Stimulated activated CD8-positive, alpha-beta memory T cell treated with anti-CD3 and anti-CD28 coated beads, Interleukin-2, amount 100 ng/mL, for 1 hour (primary cell): ENCODE measurements around the gene TMIGD3.

Experiments used
- DNase-seq, 2 donors: peaks; one replicate each; pipeline ENCODE4 v3.0.0-alpha.2; 2020; ENCODE audit warnings: low read depth in 2 of 2

The TMIGD3 gene

DNA sequence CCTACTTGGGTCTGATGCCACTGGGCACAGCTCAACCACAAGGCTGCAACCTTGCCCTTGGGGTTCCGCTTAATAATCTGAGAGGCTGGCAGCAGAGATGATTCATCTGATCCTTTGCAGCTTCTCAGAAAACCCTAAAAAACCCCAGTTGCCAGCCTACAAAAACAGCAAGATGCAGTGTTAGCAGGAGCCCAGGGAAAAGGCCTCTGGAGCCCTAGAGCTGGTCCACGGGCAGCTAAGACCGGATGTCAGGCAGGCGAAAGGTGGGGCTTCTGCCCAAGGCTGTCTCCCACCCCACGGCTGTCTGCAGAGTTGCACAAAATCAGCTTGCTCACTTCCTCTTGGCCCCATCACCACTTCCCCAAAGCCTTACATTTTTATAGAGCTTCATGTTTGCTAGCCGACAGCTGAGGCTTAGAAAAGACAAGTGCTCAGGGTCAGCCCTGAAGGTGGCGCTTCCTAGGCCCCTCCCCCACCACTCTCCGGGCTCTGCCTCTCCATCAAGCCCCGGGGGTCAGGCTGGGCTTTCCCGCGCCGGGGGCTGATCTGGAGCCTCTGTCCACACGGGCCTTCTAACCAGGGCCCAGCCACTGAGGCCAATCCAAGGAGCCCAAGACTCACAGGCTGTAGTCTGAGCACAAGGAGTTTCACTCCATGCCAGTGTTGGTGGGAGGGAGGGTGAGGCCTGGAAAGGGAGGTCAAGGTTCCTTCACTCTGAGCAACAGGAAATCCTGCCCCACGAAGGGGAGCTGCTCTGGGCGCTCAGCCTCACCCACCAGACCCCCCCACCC is 4.2 kb upstream of the TMIGD3 start:
- peak; percentile 43 to 48 for DNase-seq

- no peak for DNase-seq
Measured at GRCh38 chr1:111506561-111506960, 3.1 kb upstream of the TMIGD3 start.

- DNase-seq: no peak
Measured at GRCh38 chr1:111505641-111506119, 2.2 kb upstream of the TMIGD3 start.

DNA sequence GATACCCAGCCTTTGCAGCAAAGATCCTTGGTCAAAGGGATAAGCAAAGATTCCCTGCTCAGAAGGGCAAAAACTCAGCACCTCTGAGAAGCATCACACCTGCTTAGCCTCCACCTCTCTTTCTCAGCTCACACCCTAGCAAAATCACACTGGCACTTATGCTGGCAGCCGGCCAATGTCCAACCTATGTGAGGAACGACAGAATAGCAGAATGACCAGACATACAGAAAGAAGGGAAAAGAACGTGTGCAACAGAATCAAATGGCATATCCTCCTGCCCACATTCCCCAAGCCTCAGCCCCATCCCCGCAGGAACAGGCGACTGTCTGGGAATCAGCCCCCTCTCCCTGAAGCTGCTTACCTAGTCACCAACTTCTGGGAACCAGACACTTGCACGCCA is 664 bp upstream of the TMIGD3 start:
- DNase-seq: no peak

- no peak for DNase-seq
Measured at GRCh38 chr1:111501645-111502044, 1.8 kb downstream of the TMIGD3 start.

- no peak for DNase-seq
Measured at GRCh38 chr1:111499026-111499785, 4.2 kb downstream of the TMIGD3 start.

GRCh38 chr1:111497592-111497991 is 5.8 kb downstream of the TMIGD3 start:
- no peak for DNase-seq

GRCh38 chr1:111496398-111496797 is 7.0 kb downstream of the TMIGD3 start:
- no peak for DNase-seq

DNA sequence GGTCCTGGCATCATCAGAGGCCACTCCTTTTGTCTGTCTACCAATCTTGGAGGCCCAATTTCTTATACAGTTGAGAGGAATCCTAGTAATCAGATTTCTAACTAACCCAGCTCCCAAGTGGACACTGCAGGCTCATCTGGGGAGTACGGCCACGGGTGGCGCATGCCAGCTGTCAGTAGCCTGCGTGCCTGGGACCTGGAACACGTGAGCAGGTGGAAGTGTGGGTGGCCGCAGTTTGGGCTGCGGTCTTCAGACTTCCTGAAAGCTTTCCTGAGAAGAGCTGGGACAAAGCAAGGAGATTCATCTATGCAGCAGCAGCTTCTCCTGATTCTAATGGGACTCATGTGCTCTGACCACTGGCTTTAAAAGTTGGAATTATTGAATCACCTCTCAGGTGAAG is 12.4 kb downstream of the TMIGD3 start:
- DNase-seq: no peak

DNA sequence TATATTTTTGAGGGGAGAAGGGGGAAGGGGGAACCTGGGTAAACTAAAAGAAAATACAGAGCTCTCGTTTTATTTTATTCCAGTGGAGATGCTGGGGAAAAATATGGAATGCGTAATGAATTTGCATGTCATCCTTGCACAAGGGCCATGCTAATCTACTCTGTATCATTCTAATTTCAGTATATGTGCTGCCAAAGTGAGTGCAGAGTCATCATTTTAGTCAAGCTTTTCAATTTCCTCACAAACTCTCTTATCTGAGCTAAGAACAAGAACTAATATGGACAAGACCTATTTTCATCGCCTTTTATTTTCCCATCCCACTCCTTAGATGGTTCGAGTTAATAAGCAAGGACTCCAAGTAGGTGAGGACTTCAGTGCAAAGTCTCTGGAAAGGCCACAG is 13.2 kb downstream of the TMIGD3 start:
- no peak for DNase-seq

DNA sequence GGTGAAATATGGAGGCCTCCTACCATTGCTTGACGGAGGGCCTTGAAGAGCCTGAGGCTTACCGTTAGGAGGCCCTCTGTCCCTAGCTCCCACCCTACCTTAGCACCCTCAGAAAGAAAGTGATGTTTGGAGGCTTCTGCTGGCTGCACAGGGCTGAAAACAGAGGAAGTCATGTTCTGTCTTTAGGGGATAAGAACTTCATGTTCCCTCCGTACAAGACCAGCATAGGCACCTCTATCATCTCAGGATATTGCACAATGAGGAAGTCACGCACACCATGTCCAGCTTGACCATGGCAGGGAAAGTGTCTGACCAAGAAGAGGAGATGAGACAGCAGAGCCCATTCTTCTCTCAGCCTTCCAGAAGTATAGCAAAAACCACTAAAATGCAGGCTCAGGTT is 13.8 kb downstream of the TMIGD3 start:
- no peak for DNase-seq

- DNase-seq: no peak
Measured at GRCh38 chr1:111488669-111489068, 14.8 kb downstream of the TMIGD3 start.

- DNase-seq: no peak
Measured at GRCh38 chr1:111487133-111487532, 16.3 kb downstream of the TMIGD3 start.

DNA sequence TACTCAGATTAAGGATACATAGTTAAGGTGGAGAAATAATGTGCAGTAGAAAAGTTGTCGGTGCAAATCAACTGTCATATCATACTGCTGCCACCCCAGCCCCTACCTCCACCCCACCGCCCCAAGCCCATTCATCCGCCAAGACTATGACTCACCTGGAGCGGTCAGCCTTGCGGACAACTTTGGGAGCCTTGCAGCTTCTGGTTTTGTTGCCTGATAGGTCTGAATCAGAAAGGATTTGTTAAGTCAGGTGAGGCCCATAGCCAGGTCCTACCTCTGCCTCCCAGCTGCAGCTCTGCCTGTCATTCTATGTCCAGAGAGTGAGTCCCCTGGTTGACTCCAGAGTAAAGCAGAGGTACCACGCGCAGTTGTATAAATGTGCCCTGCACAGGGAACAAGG is 17.0 kb downstream of the TMIGD3 start:
- no peak for DNase-seq

DNA sequence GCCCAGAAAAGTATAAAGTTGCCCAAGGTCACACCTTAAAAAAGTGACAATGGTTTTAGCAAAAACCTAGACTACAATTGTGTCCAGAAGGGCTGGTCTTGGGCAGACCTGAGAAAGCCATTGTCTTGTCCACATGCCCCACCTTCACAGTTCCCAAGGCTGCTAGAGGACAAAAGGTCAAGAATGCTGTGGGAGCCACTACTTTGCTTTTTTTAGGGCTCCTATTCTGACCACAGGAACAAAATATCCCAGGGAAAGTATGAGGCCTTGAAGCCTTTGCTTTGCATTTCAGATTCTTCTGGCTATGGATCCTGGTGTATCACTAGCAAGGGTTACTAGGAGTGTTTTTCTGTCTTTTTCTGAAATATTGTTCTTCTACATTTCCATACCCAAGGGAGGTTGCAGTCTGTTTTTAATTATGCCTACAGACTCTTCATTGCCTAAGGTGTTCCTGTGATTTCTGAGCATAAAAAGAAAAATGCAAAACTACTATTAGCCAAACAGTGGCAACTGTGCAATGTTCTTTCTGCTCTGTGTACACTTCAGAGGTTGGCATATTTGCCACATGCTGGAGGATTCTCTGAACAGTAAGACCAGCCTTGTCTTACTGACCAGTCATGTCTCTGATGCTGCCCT is 18.9 kb downstream of the TMIGD3 start:
- no peak for DNase-seq

DNA sequence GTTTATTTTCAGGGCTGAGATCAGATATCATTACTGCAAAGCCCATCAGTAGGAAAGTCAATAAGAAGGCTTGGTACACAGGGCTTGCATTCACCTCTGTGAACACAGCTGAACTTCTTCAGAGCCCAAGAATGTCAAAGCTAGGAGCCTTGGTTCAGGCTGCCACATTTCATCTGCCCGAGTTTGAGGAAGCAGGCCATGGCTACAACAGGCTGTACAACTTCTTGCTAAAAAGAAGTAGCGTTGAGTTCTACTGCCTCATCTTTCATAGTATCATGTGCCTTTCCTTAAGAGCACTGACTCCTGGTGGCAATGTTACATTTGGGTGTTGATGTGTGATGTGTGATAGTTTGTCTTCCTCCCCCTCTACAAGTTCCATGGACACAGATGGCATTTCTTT is 19.6 kb downstream of the TMIGD3 start:
- DNase-seq: no peak

- no peak for DNase-seq
Measured at GRCh38 chr1:111483166-111483565, 20.3 kb downstream of the TMIGD3 start.

DNA sequence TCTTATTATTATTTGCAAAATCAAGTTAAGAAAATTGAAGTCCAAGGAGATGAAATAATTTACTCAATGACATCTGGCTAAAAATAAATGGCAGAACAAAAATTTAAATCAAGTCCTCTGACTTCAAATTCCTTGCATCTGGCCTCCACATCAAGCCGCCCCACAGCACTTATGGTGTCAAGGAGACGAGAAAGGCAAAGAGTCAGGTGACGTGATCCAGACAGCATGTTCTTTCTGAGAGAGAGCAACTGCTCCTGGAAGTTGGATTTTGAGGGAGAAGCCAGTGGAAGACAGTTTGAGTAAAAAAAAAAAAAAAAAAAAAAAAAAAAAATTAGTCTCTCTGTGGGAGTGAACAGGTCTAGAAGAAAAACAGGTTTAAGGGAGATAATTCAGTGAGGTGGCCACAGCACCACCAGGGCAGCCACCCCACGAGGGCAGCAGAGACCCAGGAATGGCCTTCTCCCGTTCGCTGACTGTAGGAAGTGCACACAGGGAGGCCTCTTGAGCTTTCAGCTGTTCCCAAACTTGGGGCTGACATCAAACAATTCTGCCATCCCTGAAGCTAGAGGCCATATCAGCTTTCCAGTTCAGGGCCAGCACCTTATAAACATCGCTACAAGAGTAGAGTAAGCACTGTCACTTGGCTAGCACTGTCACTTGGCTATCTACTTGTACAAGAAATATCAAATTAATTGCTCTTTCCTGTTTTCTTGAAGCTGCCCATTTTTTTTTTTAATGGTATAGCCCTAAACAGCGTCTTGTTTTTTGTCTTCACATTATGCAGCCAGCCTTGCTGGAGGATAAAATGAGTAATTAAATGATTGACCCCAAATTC is 21.8 kb downstream of the TMIGD3 start:
- peak in 1 of 2 donors; percentile 30 for DNase-seq

DNA sequence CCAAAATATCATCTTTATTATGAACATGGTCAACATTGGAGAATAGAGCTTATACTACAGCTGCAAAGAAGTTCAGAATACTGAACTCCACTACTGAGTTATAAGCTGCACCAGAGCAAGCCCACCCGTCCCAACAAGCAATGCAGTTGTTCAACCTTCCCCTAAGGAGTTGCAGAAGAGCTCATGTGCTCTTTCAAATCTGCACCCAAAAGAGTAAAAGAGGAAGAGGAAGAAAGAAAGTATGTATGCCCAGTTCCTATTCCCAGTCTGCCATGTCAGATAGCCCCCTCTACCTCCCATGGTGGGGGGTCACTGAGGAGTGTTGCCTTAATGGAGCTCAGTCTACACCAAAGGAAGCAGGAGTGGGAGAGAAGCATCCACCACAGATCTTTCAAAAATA is 22.8 kb downstream of the TMIGD3 start:
- no peak for DNase-seq

DNA sequence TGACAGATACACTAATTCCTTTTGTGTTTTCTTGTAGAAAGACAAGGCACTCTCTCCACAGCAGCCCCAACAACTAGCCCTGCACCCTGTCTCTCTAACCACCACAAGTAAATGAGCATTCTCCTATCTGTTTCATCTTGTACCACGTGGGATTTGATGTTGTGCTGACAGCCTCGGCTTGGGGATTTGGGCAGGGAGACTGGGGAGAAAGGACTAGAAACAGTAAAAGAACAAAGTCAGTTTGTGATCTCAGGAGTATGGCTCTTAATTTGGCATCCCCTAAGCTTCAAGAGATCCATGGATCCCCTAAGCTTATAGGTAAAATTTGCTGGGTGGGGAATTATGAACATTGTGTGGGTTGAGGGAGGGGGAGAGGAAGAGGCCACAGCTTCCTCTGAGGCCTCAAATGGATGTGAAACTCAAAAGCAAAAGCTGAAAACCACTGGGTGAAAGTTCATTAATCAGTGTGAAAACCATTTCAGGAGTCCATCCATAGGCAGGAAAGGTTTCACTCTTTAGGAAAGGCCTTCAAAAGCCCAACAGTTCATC is 26.6 kb downstream of the TMIGD3 start:
- no peak for DNase-seq

- DNase-seq: no peak
Measured at GRCh38 chr1:111476214-111476613, 27.2 kb downstream of the TMIGD3 start.
